Left renal cortex interstitium (tissue), 4 donors: ENCODE measurements around the gene SLC1A4. TPM values are rescaled to one million over a fixed set of nuclear protein-coding genes. Genes with fewer than 3 reads are reported as not detected.

Source experiments
- DNase-seq, 4 donors: peaks; one replicate each; pipeline ENCODE4 v3.0.0-alpha.2; 2013; ENCODE audit warnings: low read depth in 4 of 4, low spot score in 2 of 4, missing footprints in 1 of 4
- polyA plus RNA-seq, 4 donors: library from polyadenylated mRNA; unstranded; fragments of 120-200 nt; gene quantifications; one replicate each; pipeline ENCODE4 v1.2.1, GENCODE V29; 2013; ENCODE audit not compliant: insufficient read length in 4 of 4

SLC1A4 gene
- polyA plus RNA-seq, result 1 to 10 TPM; 6.4 to 9.2 (median 7.9) TPM

GRCh38 chr2:64989126-64989981, at the start of gene SLC1A4:
Gene SLC1A4 (plus strand): TSS chr2:64989399. CDS start chr2:64989644, 245 bp downstream.
- peak in 3 of 4 donors; percentile 52 to 75 (median 67) for DNase-seq

DNA sequence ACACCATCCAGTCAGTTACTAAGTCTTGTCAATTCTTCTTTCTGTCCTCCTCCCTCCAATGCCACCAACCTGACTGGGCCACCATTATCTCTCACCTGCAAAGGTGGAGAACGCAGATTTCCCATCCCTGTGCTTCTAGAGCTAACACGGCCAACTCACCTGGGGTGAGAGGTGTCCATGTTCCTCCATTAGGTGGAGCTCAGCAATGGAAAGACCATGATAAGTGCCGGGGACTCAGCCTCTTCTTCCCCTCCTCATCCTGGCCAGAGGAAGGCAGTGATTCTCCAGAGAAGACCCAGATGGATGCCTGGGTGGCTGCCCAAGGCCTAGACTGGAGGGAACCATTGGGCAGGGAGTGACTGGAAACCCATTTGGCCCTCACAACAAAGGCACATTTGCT, 48.1 kb upstream of the SLC1A4 start:
- no peak for DNase-seq

GRCh38 chr2:64941801-64942200, 47.4 kb upstream of the SLC1A4 start:
- no peak for DNase-seq

- no peak for DNase-seq
Observed at GRCh38 chr2:64942693-64943092, 46.5 kb upstream of the SLC1A4 start.

- no peak for DNase-seq
Observed at GRCh38 chr2:64943387-64944150, 45.6 kb upstream of the SLC1A4 start.

DNA sequence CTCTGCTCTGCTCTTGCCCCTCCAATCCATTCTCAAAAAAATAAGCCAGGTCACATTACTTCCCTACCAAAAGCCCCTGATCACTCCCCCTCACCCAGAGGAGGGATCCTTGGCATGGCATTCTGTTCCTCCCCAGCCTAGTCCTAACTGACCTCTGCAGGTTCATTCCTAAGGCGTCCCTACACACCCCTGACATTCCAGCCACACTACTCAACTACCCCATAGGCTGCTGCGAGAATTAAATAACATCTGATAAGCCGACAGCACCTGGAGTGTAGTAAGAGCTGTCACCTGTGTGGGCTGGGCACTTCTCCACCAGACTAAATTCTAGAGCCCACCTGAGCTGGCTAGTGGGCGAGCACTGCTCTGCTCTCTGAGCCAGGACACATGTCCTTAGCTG, 44.7 kb upstream of the SLC1A4 start:
- DNase-seq, result no peak

DNA sequence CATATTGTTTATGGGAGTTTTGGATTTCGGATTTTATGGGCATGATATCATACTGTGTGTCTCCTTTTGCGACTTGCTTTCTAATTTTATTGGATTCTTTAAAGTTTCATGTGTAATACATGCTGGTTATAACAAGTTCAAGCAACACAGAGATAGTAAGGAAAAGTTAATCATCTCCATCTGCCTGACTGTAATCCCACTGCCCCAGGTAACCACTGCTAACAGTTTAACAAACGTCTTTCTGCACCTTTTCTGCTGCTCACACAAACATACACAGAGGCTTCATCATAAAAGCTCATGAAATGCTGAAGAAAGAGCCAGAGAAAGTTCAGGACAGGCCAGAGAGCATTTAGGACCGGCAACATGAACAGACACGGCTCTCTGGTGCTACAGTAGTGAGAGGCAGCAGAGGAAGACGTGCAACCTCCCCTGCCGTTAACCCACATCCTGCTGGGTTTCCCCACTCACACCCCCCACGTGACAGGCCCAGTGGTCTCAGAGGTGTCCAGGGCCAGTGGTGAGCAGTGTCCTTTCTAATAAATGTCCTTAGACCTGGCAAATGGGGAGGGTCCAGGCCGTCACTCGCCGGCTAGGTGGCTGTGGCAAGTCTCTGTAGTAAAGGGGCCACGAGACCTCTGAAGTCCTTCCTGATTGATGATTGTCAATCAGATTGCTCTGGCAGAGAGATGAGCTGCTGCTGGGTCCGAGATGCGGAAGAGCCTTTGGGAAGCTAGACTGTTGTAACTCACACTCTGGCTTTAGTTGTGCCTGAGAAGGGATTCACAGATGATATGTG, 43.0 kb upstream of the SLC1A4 start:
- DNase-seq, result no peak

DNA sequence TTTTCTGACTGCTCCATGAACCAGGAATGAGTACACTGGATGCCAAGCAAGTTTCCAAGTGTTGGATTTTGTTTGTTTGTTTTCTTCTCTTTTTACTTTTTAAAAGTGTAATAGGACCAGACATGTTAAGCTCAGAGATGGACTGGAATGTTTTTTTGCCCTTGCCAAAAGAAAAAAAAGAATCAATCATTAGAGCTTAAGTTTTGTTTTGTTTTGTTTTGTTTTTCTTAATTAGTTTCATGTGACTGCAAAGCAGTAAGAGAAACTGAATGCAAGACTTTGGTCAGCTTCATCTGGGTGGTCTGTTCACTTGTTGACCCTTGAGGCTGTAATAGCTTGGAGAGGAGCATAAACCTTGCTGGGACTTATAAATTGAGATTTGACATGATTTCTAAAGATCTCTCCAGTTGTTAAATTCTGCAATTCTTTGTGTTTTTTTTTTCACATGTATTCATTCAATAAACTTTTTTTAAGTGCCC, 42.4 kb upstream of the SLC1A4 start:
- no peak for DNase-seq

DNA sequence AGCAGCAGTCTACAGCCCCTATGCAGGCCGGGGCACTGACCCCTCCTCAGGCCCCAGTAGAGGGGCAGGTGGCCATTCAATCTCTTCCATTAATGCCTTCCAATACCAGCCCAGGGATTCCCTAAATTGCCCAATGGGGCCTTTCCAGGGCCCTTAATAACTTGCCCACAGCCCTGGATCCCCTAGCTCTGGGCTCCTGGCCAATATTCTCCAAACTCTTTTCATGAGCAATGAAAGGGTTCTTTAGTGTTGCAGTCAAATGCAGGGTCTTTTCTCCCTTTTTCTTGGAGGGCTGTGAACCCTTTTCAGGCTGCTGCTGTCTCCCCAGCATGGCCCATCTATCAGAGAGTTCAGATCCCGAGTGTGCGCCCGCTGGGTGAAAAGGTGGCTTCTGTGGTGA, 41.3 kb upstream of the SLC1A4 start:
- DNase-seq, result no peak

- DNase-seq, result no peak
Observed at GRCh38 chr2:64950226-64951160, 38.7 kb upstream of the SLC1A4 start.

GRCh38 chr2:64951306-64951953, 37.8 kb upstream of the SLC1A4 start:
- no peak for DNase-seq

DNA sequence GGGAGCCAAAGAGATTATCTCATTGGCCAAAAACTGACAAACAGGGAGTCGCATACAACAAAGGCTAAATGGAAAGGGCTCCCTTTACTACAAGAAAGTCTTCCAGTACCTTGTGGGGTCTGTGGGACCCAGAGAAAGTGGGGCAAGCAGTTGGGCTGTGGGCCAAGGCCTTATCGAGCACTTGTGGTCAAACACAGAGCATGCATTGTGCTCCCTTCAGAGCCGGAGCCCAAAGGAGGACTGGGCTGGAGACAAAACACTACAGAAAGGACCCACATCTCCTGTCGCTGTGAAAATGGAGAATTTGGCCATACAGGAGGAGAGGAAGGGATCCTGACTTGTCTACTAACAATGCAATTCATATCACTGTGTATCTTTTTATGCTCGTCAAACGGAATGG, 37.1 kb upstream of the SLC1A4 start:
- DNase-seq, result no peak

DNA sequence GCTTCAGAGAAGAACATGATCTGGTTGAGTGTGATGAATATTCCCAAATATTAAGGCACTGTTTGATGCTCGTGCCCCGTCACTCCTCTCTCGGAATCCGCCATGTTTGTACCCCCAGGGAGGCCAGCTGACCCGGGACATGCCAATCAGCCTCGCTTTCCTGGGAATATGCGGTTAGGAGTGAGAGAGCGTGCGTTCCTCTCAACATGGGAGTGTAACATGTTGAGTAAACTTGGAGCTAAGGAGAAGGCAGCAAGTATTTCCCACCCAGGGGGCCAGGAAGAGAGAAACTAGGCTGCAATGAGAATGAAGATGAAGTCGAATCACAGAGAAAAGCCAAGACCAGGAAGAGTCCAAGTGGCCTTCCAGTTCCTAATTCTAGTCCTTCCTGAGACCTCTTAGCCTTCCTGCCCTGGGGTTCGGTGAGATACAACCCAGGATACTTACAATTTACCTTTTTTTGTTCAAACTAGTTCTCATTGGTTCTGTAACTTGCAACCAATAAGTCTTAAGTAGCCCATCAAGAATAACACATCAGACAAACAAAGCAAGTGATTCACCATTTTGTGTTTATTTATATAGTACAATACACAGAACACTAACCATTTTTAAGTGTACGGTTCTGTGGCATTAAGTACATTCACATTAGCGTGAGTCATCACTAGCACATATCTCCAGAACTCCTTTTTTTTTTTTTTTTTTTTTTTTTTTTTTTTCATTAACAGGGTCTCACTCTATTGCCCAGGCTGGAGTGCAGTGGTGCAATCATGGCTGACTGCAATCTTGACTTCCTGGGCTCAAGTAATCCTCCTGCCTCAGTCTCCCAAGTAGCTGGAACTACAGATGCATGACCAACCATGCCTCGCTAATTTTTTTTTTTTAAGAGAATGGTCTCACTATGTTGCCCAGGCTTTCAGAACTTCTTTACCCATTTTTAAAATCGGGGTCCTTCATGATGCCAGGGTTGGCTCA, 36.4 kb upstream of the SLC1A4 start:
- DNase-seq, result no peak

GRCh38 chr2:64955467-64955866, 33.7 kb upstream of the SLC1A4 start:
- no peak for DNase-seq

- DNase-seq, result no peak
Observed at GRCh38 chr2:64957109-64957903, 31.9 kb upstream of the SLC1A4 start.

GRCh38 chr2:64958556-64958955, 30.6 kb upstream of the SLC1A4 start:
- no peak for DNase-seq

GRCh38 chr2:64960819-64961218, 28.4 kb upstream of the SLC1A4 start:
- no peak for DNase-seq
